BLaER1 treated with 17β-estradiol and CSF1 and Interleukin-3, amounts not matched to agents 10 nM and 100 nM (cell line): ENCODE data around the gene DALRD3.

ENCODE experiments used
- H3K27ac ChIP-seq, 11 experiments: shearing (Covaris generic); formaldehyde crosslinking; 2 replicates each; pipeline ENCODE4 v1.8.1; 2022
- H3K27me3 ChIP-seq, 11 experiments: shearing (Covaris generic); formaldehyde crosslinking; 2 replicates each; pipeline ENCODE4 v1.8.1; 2022
- H3K36me3 ChIP-seq, 11 experiments: shearing (Covaris generic); formaldehyde crosslinking; 2 replicates each; pipeline ENCODE4 v1.8.1; 2022
- H3K4me1 ChIP-seq, 10 experiments: shearing (Covaris generic); formaldehyde crosslinking; 2 replicates each; pipeline ENCODE4 v1.8.1; 2022
- H3K4me2 ChIP-seq, 11 experiments: shearing (Covaris generic); formaldehyde crosslinking; 2 replicates each; pipeline ENCODE4 v1.8.1; 2022
- H3K4me3 ChIP-seq, 10 experiments: shearing (Covaris generic); formaldehyde crosslinking; 2 replicates each; pipeline ENCODE4 v1.8.1; 2022
- H3K9ac ChIP-seq, 11 experiments: shearing (Covaris generic); formaldehyde crosslinking; 2 replicates each; pipeline ENCODE4 v1.8.1; 2022
- H3K9me3 ChIP-seq, 11 experiments: shearing (Covaris generic); formaldehyde crosslinking; replicated peaks in 1 of 11; 2 replicates each; pipeline ENCODE4 v1.8.1; 2022
- H4K20me1 ChIP-seq, 11 experiments: shearing (Covaris generic); formaldehyde crosslinking; 2 replicates each; pipeline ENCODE4 v1.8.1; 2022
- Cebpa-rat ChIP-seq, 11 experiments: shearing (Covaris generic); IDR thresholded peaks; 2 replicates each; pipeline ENCODE4 v1.8.1; 2022

The DALRD3 gene

DNA sequence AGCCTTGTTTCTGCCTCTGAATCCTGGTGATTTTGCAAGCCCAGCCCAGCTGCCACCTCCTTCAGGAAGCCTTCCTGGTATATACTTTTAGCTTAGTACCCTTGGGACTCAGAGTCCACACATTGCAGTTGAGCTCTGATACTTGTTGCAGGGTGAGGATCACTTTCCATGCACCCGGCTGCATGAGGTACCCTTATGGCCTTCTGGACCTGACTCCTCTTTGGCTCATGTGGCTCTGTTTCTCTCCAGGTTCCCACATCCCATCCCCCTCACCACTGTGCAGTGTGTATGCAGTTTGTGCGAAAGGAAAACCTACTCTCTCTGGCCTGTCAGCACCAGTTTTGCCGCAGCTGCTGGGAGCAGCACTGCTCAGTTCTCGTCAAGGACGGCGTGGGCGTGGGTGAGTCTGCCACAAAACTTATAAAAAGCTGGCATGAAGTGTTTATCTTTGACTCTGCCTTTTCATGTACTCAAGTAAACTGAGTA, 51.5 kb downstream of the DALRD3 start:
- Histone ChIP-seq H3K27ac (no peak overlapping the region; a peak in 1 of 22 replicates), H3K27me3 (no peaks in the 10 kb centered on the region), H3K9me3 (no peaks in the 10 kb centered on the region), H3K9ac (peak overlapping the region in 1 of 11 experiments; percentile 6; a peak in 1 of 22 replicates), H4K20me1 (peaks cover 0 to 51% (median 24%) of the 10 kb centered on the region in 11 experiments; a peak in 16 of 22 replicates), H3K36me3 (peaks cover 98 to 100% (median 99%) of the 10 kb centered on the region in 11 experiments), H3K4me1 (peaks cover 0 to 30% (median 17%) of the 10 kb centered on the region in 10 experiments; a peak in 14 of 20 replicates), H3K4me2 (peak overlapping the region in 6 of 11 experiments; percentile 5 to 50 (median 16); a peak in 7 of 22 replicates), H3K4me3 (no peak overlapping the region)
- no peak for TF ChIP-seq Cebpa-rat (IDR thresholded peaks at IDR 0.05)

DNA sequence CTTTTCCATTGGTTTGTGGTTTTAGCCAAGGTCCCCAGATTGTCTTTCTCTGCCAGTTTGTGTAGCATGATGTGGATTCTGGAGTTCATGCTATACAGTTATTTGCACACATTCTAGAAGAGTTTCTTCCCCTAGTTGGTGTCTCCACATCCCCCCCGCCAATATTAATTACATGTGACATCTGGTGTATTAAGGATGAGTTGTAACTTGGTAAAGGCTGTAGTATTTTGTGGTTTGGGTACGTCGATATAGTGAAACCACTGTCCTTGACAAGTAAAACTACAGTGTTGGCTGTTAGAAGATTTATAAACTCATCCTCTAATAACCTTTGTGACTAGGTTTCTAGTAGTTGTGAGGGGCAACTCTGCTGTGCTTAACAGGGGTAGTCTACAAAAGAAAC, 52.0 kb downstream of the DALRD3 start:
- TF ChIP-seq Cebpa-rat (IDR thresholded peaks at IDR 0.05), result no peak
- Histone ChIP-seq H4K20me1 (peaks cover 0 to 57% (median 29%) of the 10 kb centered on the region in 11 experiments; a peak in 16 of 22 replicates), H3K9me3 (no peaks in the 10 kb centered on the region), H3K4me1 (peaks cover 0 to 36% (median 22%) of the 10 kb centered on the region in 10 experiments; a peak in 15 of 20 replicates), H3K27ac (no peak overlapping the region; a peak in 1 of 22 replicates), H3K36me3 (peaks cover 95 to 100% (median 99%) of the 10 kb centered on the region in 11 experiments), H3K4me3 (no peak overlapping the region), H3K27me3 (no peaks in the 10 kb centered on the region), H3K9ac (no peak overlapping the region; a peak in 1 of 22 replicates), H3K4me2 (peak overlapping the region in 7 of 11 experiments; percentile 0 to 50 (median 7); a peak in 6 of 22 replicates)
